Mesothelial cell of epicardium (in vitro differentiated cells): ENCODE results near the gene POLG2. TPM values are rescaled to one million over a fixed set of nuclear protein-coding genes. Genes with fewer than 3 reads are reported as not detected.

Experiments used
- DNase-seq, 2 experiments: peaks; one replicate each; pipeline ENCODE4 v3.0.0; 2021; ENCODE audit warnings: low spot score in 2 of 2; ENCODE audit not compliant: unreplicated experiment in 2 of 2
- H3K27ac Mint-ChIP-seq: 2 replicates; pipeline ENCODE4 v1.8.0; 2021; ENCODE audit warnings: mixed read lengths
- H3K27me3 Mint-ChIP-seq: 2 replicates; pipeline ENCODE4 v1.8.0; 2021; ENCODE audit warnings: low read depth, mixed read lengths
- H3K36me3 Mint-ChIP-seq: 2 replicates; pipeline ENCODE4 v1.8.0; 2021; ENCODE audit warnings: mixed read lengths
- H3K4me1 Mint-ChIP-seq: 2 replicates; pipeline ENCODE4 v1.8.0; 2021; ENCODE audit warnings: mixed read lengths
- H3K4me3 Mint-ChIP-seq: 2 replicates; pipeline ENCODE4 v1.8.0; 2021; ENCODE audit warnings: mild to moderate bottlenecking, moderate library complexity, mixed read lengths
- H3K9me3 Mint-ChIP-seq: 2 replicates; pipeline ENCODE4 v1.8.0; 2021; ENCODE audit warnings: mixed read lengths
- CTCF ChIP-seq: fragments of 200-600 bp; sonication (generic); IDR thresholded peaks from one replicate; pipeline ENCODE4 v1.5.0; 2021; ENCODE audit warnings: antibody characterized with exemption; ENCODE audit not compliant: unreplicated experiment
- total RNA-seq: library from RNA; stranded (reverse); gene quantifications from 3 replicates; pipeline ENCODE4 v1.2.1, GENCODE V29; 2021

The POLG2 gene
- total RNA-seq, 1 donor from 2014 or later, result 32.2 TPM

DNA sequence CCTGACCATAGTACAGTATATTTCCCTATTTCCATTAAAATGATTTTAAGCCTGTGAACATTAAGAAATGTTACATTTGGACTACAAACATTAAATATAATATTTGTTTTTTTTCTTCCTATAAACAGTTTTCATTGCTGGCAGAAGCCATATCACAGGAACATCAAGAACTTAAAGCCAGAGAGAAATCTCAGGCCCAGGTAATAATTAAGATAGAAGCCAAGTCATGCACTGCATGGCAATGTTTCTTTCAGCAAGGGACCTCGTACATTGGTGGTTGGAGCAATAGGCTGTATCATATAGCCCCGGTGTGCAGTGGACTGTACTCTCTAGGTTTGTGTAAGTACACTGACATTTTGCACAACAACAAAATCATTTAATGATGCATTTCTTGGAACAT is 40.1 kb upstream of the POLG2 start:
- no peak for TF ChIP-seq CTCF
- H3K9me3 Mint-ChIP-seq, result no peaks in the 10 kb centered on the region
- no peak overlapping the region for H3K4me3 Mint-ChIP-seq
- H3K36me3 Mint-ChIP-seq, result peaks cover 37% of the 10 kb centered on the region
- no peak overlapping the region for H3K27ac Mint-ChIP-seq
- DNase-seq, result no peak
- H3K27me3 Mint-ChIP-seq, result no peaks in the 10 kb centered on the region
- H3K4me1 Mint-ChIP-seq, result no peaks in the 10 kb centered on the region

DNA sequence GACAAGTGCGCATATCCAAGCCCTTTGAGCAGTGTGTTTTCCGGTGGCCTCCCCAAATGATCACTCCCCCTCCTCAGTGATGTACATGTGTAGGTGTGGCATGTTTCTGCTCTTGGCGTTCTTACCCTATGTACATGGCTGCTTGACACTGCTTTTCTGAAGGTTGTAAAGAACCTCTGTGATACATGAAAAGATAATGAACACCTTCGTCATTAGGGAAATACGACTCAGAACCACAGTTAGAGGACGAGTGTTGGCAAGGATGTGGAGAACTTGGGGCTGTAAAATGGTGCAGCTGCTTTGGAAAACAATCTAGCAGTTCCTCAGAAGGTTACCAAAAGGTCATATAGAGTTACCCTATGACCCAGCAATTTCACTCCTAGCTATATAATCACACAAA is 38.5 kb upstream of the POLG2 start:
- Mint-ChIP-seq H3K9me3 (no peaks in the 10 kb centered on the region), H3K4me1 (no peaks in the 10 kb centered on the region), H3K27ac (no peak overlapping the region), H3K36me3 (peaks cover 44% of the 10 kb centered on the region), H3K27me3 (no peaks in the 10 kb centered on the region), H3K4me3 (no peak overlapping the region)
- DNase-seq, result no peak
- TF ChIP-seq CTCF, result no peak

GRCh38 chr17:64534187-64534586 is 37.3 kb upstream of the POLG2 start:
- no peak for TF ChIP-seq CTCF
- peaks cover 51% of the 10 kb centered on the region for H3K36me3 Mint-ChIP-seq
- H3K4me3 Mint-ChIP-seq, result no peak overlapping the region
- H3K4me1 Mint-ChIP-seq, result no peaks in the 10 kb centered on the region
- H3K27ac Mint-ChIP-seq, result no peak overlapping the region
- no peaks in the 10 kb centered on the region for H3K27me3 Mint-ChIP-seq
- no peaks in the 10 kb centered on the region for H3K9me3 Mint-ChIP-seq
- DNase-seq, result no peak

- no peaks in the 10 kb centered on the region for H3K9me3 Mint-ChIP-seq
- H3K4me1 Mint-ChIP-seq, result no peaks in the 10 kb centered on the region
- no peak overlapping the region for H3K27ac Mint-ChIP-seq
- DNase-seq, result no peak
- H3K27me3 Mint-ChIP-seq, result no peaks in the 10 kb centered on the region
- H3K4me3 Mint-ChIP-seq, result no peak overlapping the region
- TF ChIP-seq CTCF, result no peak
- H3K36me3 Mint-ChIP-seq, result peaks cover 53% of the 10 kb centered on the region
Measured at GRCh38 chr17:64533784-64534183, 36.9 kb upstream of the POLG2 start.

- no peak for TF ChIP-seq CTCF
- Mint-ChIP-seq H3K9me3 (no peaks in the 10 kb centered on the region), H3K27ac (no peak overlapping the region), H3K4me3 (no peak overlapping the region), H3K36me3 (peaks cover 48% of the 10 kb centered on the region), H3K27me3 (no peaks in the 10 kb centered on the region), H3K4me1 (no peaks in the 10 kb centered on the region)
- DNase-seq, result no peak
Measured at GRCh38 chr17:64532409-64532808, 35.6 kb upstream of the POLG2 start.

DNA sequence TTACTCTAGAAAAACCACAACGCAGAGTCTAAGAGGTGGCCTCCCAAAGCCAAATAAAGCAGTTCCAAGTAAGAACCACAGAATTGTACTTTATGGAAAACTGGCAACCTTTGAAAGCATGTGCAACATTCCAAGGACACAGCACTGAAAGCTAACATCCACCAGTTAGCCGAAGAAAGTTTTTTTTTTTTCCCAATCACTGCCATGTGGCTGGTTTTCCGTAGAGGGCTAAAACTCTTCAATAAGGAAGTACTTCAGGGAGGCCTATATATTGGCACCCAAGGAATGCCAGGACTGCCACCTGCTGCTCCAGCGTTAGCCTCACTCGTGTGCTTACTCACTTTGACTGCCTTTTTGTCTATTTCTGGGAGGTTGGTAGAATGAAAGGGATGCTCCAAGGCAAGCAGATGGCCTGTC is 35.1 kb upstream of the POLG2 start:
- Mint-ChIP-seq H3K36me3 (peaks cover 46% of the 10 kb centered on the region), H3K4me1 (no peaks in the 10 kb centered on the region), H3K9me3 (no peaks in the 10 kb centered on the region), H3K4me3 (no peak overlapping the region), H3K27me3 (no peaks in the 10 kb centered on the region), H3K27ac (no peak overlapping the region)
- DNase-seq, result no peak
- no peak for TF ChIP-seq CTCF
